Testis (tissue), 3 donors: ENCODE data around the gene FAM53C. TPM values are rescaled to one million over a fixed set of nuclear protein-coding genes. Genes with fewer than 3 reads are reported as not detected.

Experiments used
- DNase-seq: peaks from one replicate; pipeline ENCODE4 v3.0.0-alpha.2; 2019
- H3K27ac ChIP-seq, 2 donors: fragments of 200-600 bp; sonication (generic); one replicate each; pipeline ENCODE4 v1.5.1; 2019
- H3K27me3 ChIP-seq: fragments of 200-600 bp; sonication (generic); one replicate; pipeline ENCODE4 v1.5.1; 2019
- H3K36me3 ChIP-seq: fragments of 200-600 bp; sonication (generic); one replicate; pipeline ENCODE4 v1.5.1; 2017; ENCODE audit warnings: low read depth; ENCODE audit errors: missing control alignments
- H3K4me1 ChIP-seq: fragments of 200-600 bp; sonication (generic); one replicate; pipeline ENCODE4 v1.5.1; 2019
- H3K4me3 ChIP-seq, 2 donors: fragments of 200-600 bp; sonication (generic); one replicate each; pipeline ENCODE4 v1.5.1; 2017 to 2019
- H3K9me3 ChIP-seq: fragments of 200-600 bp; sonication (generic); one replicate; pipeline ENCODE4 v1.5.1; 2017
- POLR2A ChIP-seq: fragments of 450-650 bp; IDR thresholded peaks from one replicate; pipeline ENCODE4 v1.6.1; 2017; ENCODE audit warnings: antibody characterized with exemption, mild to moderate bottlenecking, moderate library complexity
- WGBS, 2 donors: methylation state at CpG; one replicate each; pipeline ENCODE4 v1.1.5; 2018; 5-methylcytosine and 5-hydroxymethylcytosine counted together
- intact Hi-C: fragments of 100-400 bp; cut with DNase I; formaldehyde crosslinking; loops from one replicate; pipeline ENCODE4 v1.15.1; 2023; ENCODE audit warnings: low total_unique reads
- polyA plus RNA-seq: library from polyadenylated mRNA; stranded (reverse); fragments of 350-450 nt; fragmentation: Illumina TruSeq; extraction: RNeasy Lipid Tissue Mini Kit (QIAGEN cat#74804); gene quantifications from one replicate; pipeline ENCODE4 v1.2.3, GENCODE V29; 2014; ENCODE audit warnings: low read depth, low replicate concordance; ENCODE audit not compliant: insufficient read depth
- total RNA-seq, 2 donors: library from RNA; depleted of rRNA; stranded (reverse); fragments of >200 nt; gene quantifications; one replicate each; pipeline ENCODE4 v1.2.3, GENCODE V29; 2016
- TF ChIP-seq, protein P1 (sequence below), 3 experiments: fragments of 450-650 bp in 2 of 3; fragments of 200-600 bp in 1 of 3; sonication (generic) in 1 of 3; IDR thresholded peaks; one replicate each; pipeline ENCODE4 v1.5.1; 2016 to 2019; ENCODE audit warnings: antibody characterized with exemption in 3 of 3, mild to moderate bottlenecking in 2 of 3, moderate library complexity in 1 of 3

Gene FAM53C
- total and polyA plus RNA-seq, 3 donors from 2014 or later, result 107 to 152 (median 125) TPM

DNA sequence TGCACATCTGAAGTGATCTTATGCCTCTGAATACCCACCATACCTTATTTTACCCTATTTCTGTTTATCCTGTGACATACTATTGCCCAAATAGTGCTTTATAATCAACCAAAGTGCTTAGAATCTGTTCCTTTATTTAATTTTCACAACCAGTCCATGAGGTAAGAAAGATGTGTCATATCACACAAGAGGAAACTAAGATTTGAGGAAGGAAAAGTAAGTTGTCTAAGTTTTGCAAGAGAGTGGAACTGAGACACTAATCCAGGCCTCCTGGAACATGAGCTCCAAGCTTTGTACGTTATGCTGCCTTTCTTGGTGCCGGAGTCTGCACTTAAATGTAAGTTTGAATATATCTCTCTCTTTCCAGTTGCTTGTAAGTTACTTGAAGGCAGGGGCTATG lies 31.6 kb downstream of the FAM53C start:
- Histone ChIP-seq H3K27ac (no peak overlapping the region), H3K4me3 (no peak overlapping the region), H3K36me3 (no peaks in the 10 kb centered on the region), H3K9me3 (no peaks in the 10 kb centered on the region), H3K4me1 (peaks cover 9% of the 10 kb centered on the region), H3K27me3 (no peaks in the 10 kb centered on the region)
- no peak for DNase-seq
- intact Hi-C loops, result no loop called here
- TF ChIP-seq, protein P1, sequence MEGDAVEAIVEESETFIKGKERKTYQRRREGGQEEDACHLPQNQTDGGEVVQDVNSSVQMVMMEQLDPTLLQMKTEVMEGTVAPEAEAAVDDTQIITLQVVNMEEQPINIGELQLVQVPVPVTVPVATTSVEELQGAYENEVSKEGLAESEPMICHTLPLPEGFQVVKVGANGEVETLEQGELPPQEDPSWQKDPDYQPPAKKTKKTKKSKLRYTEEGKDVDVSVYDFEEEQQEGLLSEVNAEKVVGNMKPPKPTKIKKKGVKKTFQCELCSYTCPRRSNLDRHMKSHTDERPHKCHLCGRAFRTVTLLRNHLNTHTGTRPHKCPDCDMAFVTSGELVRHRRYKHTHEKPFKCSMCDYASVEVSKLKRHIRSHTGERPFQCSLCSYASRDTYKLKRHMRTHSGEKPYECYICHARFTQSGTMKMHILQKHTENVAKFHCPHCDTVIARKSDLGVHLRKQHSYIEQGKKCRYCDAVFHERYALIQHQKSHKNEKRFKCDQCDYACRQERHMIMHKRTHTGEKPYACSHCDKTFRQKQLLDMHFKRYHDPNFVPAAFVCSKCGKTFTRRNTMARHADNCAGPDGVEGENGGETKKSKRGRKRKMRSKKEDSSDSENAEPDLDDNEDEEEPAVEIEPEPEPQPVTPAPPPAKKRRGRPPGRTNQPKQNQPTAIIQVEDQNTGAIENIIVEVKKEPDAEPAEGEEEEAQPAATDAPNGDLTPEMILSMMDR (IDR thresholded peaks at IDR 0.05), result no peak
- WGBS, 2 donors, result 61 to 84% methylated on average over 2 of the region's 2 CpGs

- H3K36me3 ChIP-seq, result no peaks in the 10 kb centered on the region
- H3K4me3 ChIP-seq, result no peak overlapping the region
- peaks cover 9% of the 10 kb centered on the region for H3K4me1 ChIP-seq
- 82% methylated on average over 3 of the region's 3 CpGs for WGBS, 2 donors
- no peak for DNase-seq
- intact Hi-C loops, result no loop called here
- H3K9me3 ChIP-seq, result no peaks in the 10 kb centered on the region
- no peak for TF ChIP-seq POLR2A
- TF ChIP-seq, protein P1 (IDR thresholded peaks at IDR 0.05), result no peak
- no peak overlapping the region for H3K27ac ChIP-seq
- no peaks in the 10 kb centered on the region for H3K27me3 ChIP-seq
Observed at GRCh38 chr5:138370537-138370936, 32.5 kb downstream of the FAM53C start.

DNA sequence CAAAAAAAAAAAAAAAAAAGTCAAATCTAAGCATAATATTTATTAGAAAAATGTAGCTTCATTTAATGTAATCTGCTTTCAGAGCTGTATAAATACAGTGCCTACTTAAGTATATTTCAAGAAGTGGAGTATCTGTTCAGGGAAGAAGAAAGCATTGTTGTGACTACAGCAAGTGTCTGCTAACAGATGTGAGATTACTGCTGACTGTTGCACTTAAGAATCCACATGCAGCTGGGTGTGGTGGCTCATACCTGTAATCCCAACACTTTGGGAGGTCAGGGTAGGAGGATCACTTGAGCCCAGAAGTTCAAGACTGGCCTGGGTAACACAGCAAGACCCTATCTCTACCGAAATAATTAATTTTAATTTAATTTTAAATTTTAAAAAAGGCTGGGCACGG lies 33.4 kb downstream of the FAM53C start:
- no peak overlapping the region for H3K4me3 ChIP-seq
- H3K9me3 ChIP-seq, result no peaks in the 10 kb centered on the region
- TF ChIP-seq, protein P1 (IDR thresholded peaks at IDR 0.05), result no peak
- no peak for TF ChIP-seq POLR2A
- H3K4me1 ChIP-seq, result peaks cover 8% of the 10 kb centered on the region
- H3K27ac ChIP-seq, result no peak overlapping the region
- no peaks in the 10 kb centered on the region for H3K27me3 ChIP-seq
- WGBS, 2 donors, result 94 to 100% methylated on average over 2 of the region's 2 CpGs
- no peaks in the 10 kb centered on the region for H3K36me3 ChIP-seq
- intact Hi-C loops, result no loop called here
- DNase-seq, result no peak

GRCh38 chr5:138372225-138372624 lies 34.2 kb downstream of the FAM53C start:
- Histone ChIP-seq H3K9me3 (no peaks in the 10 kb centered on the region), H3K4me3 (no peak overlapping the region), H3K27me3 (no peaks in the 10 kb centered on the region), H3K4me1 (peaks cover 3% of the 10 kb centered on the region), H3K27ac (no peak overlapping the region), H3K36me3 (no peaks in the 10 kb centered on the region)
- no peak for DNase-seq
- WGBS, 2 donors, result 74 to 76% methylated on average over 1 of the region's 1 CpG
- intact Hi-C loops, result no loop called here
- TF ChIP-seq POLR2A, result no peak
- TF ChIP-seq, protein P1 (IDR thresholded peaks at IDR 0.05), result no peak

- no peak overlapping the region for H3K27ac ChIP-seq
- intact Hi-C loops, result no loop called here
- H3K4me1 ChIP-seq, result peaks cover 3% of the 10 kb centered on the region
- no peaks in the 10 kb centered on the region for H3K27me3 ChIP-seq
- H3K9me3 ChIP-seq, result no peaks in the 10 kb centered on the region
- TF ChIP-seq, protein P1 (IDR thresholded peaks at IDR 0.05), result no peak
- no peak for TF ChIP-seq POLR2A
- no peaks in the 10 kb centered on the region for H3K36me3 ChIP-seq
- no peak for DNase-seq
- 73 to 76% methylated on average over 5 of the region's 5 CpGs for WGBS, 2 donors
- no peak overlapping the region for H3K4me3 ChIP-seq
Observed at GRCh38 chr5:138372653-138373052, 34.6 kb downstream of the FAM53C start.
